HG03103 (cell line): ENCODE results near the gene PRDM16.
"Not testable (repeated sequence)": the region's sequence is repeated elsewhere in the genome, so short reads cannot be mapped to it uniquely, and the experiment has no call there.

Experiments used
- ATAC-seq: cut with Tn5 transposase; IDR thresholded peaks from one replicate; pipeline ENCODE4 v1.9.1; 2021; ENCODE audit warnings: low read depth; ENCODE audit not compliant: unreplicated experiment

The PRDM16 gene

GRCh38 chr1:3155056-3155925 lies 86.3 kb downstream of the PRDM16 start:
- ATAC-seq, result no peak

DNA sequence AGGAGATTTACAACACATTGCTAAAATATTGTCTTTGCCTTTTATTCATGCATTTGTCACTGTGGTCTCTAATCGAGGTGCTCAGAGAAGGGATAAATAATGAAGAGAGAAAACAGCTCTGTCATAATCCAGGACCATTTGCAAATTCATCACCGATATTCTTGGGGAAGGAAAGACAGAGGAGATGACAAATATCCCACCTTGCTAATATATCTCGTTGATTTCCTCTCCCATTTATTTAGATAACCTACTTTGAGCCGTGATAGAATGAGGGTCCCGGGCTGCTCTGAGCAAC lies 86.9 kb downstream of the PRDM16 start:
- no peak for ATAC-seq

DNA sequence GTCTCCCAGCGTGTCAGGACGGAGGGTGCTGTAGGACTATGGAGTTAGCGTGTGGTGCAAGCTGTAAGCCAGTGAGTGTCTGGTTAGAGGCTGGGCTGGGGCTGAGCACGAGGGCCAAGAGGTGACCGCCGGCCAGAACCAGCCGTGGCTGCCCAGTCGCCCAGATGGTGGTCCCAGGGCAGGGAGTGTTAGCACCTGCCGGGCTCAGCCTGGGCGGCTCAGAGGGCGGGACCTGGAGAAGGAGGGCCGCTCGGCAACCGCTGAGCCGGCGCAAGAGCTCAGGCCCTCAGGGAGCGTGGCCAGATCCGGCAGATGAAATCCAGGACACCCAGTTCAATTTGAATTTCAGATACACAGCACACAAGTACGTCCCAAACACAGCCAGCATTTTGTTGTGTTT lies 87.9 kb downstream of the PRDM16 start:
- ATAC-seq, result no peak

- no peak for ATAC-seq
Observed at GRCh38 chr1:3158347-3158746, 89.3 kb downstream of the PRDM16 start.

- no peak for ATAC-seq
Observed at GRCh38 chr1:3159121-3159520, 90.1 kb downstream of the PRDM16 start.

DNA sequence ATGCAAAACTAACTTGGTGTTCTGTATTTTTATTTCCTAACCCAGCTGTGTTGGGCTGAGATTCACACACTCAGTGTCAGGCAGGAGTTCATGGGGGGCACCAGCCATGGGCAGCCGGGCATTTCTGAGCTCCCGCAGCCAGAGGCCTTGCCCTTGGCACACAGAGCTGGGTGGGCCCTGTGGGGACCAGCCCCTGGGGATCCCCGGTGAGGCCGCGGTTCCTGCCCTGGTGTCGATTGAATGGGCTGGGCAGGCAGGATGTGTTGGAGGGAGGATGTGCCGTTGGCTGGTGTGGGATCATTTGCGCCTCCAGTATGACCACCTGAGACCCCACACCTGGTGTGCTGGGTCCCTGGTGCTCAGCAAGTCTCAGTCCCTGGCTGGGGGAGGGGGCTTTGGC lies 91.0 kb downstream of the PRDM16 start:
- no peak for ATAC-seq

GRCh38 chr1:3160647-3161145 lies 91.7 kb downstream of the PRDM16 start:
- ATAC-seq, result no peak

DNA sequence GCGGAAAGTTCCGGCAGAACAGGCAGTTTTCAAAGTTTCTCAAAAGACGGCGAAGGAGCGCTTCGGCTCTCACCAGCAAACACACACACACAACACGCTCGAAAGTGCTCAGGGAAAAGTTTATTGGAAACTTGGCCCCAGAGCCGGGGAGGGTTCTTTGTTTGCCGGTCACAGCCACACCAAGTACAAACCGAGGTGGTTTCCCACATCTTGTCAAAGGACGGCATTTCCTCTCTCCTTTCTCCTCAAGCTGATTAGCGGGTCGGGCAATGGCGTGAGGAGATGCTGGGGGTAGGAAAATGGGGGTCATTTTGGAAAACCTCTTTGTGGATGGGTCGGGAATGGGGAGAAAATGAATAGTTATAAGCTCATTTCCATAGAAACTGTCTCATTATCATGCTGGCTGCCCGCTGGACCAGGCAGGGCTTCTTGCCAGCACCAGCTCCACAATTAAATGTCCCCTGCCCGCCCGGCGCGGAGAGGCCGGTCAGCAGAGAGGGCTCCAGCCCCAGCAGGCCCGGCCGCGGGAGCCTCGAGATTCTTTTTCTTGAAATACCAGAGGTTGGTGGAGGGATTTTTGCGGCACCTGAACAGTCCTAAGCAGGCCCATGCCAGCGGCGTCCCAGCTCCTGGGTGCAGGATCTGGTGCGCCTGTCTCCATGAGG lies 92.3 kb downstream of the PRDM16 start:
- ATAC-seq, result no peak

DNA sequence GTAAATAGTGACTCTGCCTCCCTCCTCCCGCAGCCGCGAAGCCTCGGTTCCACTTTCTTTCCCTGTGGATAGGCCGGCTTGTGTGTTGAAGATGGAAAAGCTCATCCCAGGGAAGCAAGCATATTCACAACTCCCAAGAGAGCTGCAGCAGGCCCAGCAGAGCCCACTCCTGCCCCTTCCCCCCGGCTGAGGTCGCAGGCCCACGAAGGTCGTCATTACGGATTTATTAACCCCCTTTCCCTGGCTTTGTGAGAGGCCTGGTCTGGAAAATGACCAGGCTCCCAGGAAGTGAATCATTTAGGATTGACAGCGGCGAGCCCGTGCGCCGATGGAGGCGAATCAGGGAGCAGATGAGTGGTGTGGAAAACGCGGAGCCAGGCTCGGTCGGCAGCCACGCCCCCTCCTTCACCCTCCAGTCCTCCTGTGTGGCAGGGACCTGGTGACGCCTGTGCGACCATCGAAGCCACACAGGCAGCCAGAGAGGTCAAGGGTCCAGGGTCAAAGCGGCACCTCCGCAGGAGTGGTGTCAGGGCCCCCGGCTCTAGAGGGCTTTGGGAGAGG lies 93.4 kb downstream of the PRDM16 start:
- ATAC-seq, result no peak

DNA sequence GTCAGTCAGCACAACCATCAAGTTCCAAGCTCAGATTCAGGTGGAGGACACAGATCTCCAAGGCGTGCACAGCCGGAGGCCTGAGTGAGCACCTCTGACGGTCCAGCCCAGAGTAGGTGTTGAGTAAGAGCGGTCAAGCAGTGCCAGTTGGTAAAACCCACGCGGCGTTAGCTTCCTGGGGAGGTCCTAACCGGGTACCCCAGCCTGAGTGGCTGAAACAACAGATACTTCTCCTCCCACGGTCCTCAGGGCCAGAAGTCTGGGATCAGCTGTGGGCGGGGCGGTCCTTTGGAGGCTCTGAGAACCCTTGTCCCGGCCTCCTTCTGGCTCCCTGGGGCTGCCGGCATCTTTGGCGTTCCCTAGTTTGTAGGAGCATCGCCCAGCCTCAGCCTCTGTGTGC lies 94.4 kb downstream of the PRDM16 start:
- ATAC-seq, result no peak

DNA sequence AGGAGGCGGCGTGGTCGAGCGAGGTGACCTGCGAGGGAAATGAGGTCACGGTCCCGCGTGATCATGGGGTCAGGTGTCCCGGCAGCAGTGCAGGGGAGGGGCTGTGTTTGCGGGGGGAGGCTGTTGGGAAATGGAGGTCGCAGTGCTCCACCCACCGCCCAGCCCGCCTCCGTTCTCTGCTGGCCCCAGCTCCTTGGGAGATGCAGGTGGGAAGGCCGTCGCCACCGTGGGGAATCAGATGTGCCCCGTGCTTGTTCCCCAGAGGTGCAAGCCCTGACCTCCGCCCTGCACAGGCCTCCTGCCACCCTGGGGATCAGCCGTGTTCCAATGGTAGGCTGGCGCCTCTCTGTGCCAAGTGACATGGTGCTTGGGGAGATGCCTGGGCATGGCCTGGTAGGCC lies 95.7 kb downstream of the PRDM16 start:
- ATAC-seq, result no peak

DNA sequence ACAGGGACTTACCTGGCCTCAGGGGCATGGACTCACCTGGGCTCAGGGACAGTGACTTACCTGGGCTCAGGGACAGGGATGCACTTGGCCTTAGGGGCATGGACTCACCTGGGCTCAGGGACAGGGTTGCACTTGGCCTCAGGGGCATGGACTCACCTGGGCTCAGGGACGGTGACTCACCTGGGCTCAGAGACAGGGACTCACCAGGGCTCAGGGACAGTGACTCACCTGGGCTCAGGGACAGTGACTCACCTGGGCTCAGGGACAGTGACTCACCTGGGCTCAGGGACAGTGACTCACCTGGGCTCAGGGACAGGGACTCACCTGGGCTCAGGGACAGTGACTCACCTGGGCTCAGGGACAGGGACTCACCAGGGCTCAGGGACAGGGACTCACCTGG lies 96.2 kb downstream of the PRDM16 start:
- not testable (repeated sequence) for ATAC-seq

- ATAC-seq, result no peak
Observed at GRCh38 chr1:3166206-3166918, 97.4 kb downstream of the PRDM16 start.

- ATAC-seq, result no peak
Observed at GRCh38 chr1:3167255-3167654, 98.3 kb downstream of the PRDM16 start.

GRCh38 chr1:3168678-3169077 lies 99.7 kb downstream of the PRDM16 start:
- ATAC-seq, result no peak

GRCh38 chr1:3169665-3170356 lies 100.8 kb downstream of the PRDM16 start:
- ATAC-seq, result no peak

DNA sequence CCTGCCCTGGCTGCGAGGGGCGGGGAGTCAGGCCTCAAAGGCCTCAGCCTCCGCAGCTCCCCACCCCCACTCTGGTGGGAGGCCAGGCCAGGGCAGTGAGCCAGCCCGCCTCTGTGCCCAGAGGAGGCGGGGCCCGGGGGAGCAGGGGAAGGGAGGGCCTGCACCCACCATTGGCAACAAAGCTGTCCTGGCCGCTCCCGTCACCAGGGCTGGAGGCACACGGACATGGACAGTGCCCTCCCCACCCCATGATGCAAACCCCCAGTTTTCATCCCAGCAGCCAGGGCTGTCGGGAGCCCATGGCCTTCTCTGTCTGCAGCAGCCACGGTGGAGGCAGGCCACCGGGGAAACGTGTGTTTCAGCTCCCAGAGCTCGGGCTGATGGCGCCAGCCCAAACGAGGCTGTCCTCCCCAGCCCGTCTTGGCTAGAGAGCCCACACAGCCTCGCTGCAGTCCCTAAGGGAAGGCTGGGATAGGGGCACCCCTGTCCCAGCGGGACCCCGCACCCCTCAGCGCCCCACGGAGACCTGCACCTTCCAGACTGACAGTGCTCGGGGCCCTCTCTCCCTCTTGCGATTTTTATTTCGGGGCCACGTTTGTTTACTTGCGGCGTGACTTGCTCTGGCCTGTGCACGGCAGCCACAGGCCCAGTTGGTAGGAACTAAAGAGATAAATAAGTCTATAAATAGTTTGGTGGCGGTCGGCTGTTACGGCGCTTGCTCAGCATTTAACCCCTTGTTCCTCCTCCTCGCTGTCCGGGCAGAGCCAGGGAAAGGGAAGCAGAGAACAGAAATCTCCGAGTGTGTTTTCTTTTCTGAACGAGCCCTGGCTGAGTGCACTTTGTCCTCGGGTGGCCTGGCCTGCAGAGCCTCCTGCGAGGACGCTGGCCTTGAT lies 101.8 kb downstream of the PRDM16 start:
- ATAC-seq, result no peak

DNA sequence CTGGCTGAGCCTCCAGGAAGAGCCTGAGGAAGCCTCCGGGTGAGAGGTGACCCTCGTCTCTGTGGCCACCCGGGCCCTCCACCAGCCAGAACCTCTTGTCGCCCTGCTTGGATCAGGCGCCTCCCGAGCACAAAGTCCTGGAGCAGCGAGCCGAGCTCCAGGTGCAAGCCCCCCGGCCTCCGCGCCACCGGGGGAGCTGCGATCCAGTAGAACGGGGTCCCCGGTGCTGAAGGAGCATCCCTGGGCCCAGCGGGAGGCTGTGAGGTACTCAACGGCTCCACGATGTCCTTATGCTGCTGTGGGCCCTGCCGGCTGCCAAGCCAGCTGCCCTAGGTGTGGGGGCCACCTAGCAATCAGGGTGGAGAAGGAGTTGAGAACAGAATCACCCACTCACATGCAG lies 102.8 kb downstream of the PRDM16 start:
- no peak for ATAC-seq
